ENCODE data around the gene MNT. TPM values are rescaled to one million over a fixed set of nuclear protein-coding genes. Genes with fewer than 3 reads are reported as not detected.

MNT gene
- total RNA-seq, 1 donor from 2014 or later: 32.6 TPM

DNA sequence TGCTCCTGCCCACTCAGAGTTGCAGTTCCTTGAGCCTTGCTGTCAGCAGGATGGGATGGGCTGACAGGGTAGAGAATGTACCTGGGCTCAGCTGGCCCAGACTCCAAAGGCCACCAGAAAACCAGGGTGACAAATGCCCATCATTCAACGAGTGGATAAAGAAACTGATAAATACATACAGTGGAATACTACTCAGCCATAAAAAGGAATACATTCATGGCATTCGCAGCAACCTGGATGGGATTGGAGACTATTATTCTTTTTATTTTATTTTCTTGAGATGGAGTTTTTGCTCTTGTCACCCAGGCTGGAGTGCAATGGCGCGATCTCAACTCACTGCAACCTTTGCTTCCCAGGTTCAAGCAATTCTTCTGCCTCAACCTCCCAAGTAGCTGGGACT is 43.6 kb downstream of the MNT start:
- no peak for ATAC-seq
- Histone ChIP-seq H3K36me3 (peaks cover 9% of the 10 kb centered on the region), H3K4me1 (peaks cover 4% of the 10 kb centered on the region), H3K27ac (no peak overlapping the region), H3K9me3 (no peaks in the 10 kb centered on the region), H3K27me3 (ENCODE audit: low read depth) (no peaks in the 10 kb centered on the region), H3K4me3 (no peak overlapping the region)
- TF ChIP-seq CTCF (IDR thresholded peaks at IDR 0.05): no peak
- DNase-seq: no peak
- intact Hi-C loops (cut with DNase I): no loop called here

DNA sequence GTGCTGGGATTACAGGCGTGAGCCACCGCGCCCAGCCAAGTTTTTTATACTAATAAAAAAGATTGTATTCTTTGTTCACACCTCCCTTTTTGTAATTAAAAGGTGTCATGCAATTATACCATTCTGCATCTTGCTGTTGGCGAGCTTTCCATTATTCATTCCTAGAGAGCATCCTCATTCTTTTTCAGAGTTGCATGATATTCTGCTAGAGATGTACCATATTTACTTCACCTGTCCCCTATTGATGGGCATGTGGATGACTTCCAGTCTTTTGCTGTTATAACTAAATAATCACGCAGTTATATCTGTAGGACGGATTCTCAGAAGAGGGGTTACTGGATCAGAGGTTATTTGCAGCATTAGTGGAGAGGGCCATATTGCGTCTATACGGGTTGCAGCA is 46.5 kb downstream of the MNT start:
- DNase-seq (no peak), ATAC-seq (no peak)
- Histone ChIP-seq H3K4me1 (peaks cover 4% of the 10 kb centered on the region), H3K27me3 (ENCODE audit: low read depth) (no peaks in the 10 kb centered on the region), H3K9me3 (no peaks in the 10 kb centered on the region), H3K27ac (no peak overlapping the region), H3K36me3 (peaks cover 5% of the 10 kb centered on the region), H3K4me3 (no peak overlapping the region)
- intact Hi-C loops (cut with DNase I): no loop called here
- no peak for TF ChIP-seq CTCF (IDR thresholded peaks at IDR 0.05)

DNA sequence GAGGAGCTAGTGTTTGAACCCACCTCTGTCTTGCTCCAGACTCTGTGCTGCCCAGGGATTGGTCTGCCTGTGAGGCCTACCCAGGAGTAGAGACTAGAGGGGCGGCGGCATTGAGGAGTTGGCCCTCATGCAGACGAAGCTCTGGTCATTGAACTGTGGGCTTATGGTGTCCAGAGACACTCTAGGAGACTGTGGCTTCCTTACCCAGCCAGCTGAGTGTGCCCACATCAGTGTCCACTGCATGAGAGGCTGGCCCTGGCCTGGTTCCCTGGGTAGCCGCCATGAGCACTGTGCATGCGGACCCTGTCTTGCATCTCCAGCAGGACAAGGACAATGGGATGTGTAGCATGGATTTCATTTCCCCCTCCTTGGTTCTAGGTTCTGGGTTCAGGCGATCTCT is 49.6 kb downstream of the MNT start:
- intact Hi-C loops (cut with DNase I): no loop called here
- no peak overlapping the region for H3K4me3 ChIP-seq
- TF ChIP-seq CTCF (IDR thresholded peaks at IDR 0.05): no peak
- DNase-seq (peak; percentile 23), ATAC-seq (no peak)
- H3K36me3 ChIP-seq: no peaks in the 10 kb centered on the region
- H3K9me3 ChIP-seq: no peaks in the 10 kb centered on the region
- H3K4me1 ChIP-seq: peaks cover 13% of the 10 kb centered on the region
- H3K27me3 ChIP-seq (ENCODE audit: low read depth): no peaks in the 10 kb centered on the region
- no peak overlapping the region for H3K27ac ChIP-seq

- H3K4me1 ChIP-seq: peaks cover 25% of the 10 kb centered on the region
- DNase-seq: peak; percentile 53
- H3K4me3 ChIP-seq: no peak overlapping the region
- peak overlapping the region; percentile 7 for H3K27ac ChIP-seq
- intact Hi-C loops (cut with DNase I): no loop called here
- no peak for TF ChIP-seq CTCF (IDR thresholded peaks at IDR 0.05)
- no peaks in the 10 kb centered on the region for H3K27me3 ChIP-seq (ENCODE audit: low read depth)
- peak; percentile 38 to 53 for ATAC-seq
- peaks cover 13% of the 10 kb centered on the region for H3K36me3 ChIP-seq
- H3K9me3 ChIP-seq: no peaks in the 10 kb centered on the region
Observed at GRCh38 chr17:2347805-2348685, 52.8 kb downstream of the MNT start.

- intact Hi-C loops (cut with DNase I): no loop called here
- Histone ChIP-seq H3K36me3 (peaks cover 13% of the 10 kb centered on the region), H3K27me3 (ENCODE audit: low read depth) (no peaks in the 10 kb centered on the region), H3K27ac (peak overlapping the region; percentile 28), H3K4me3 (no peak overlapping the region), H3K9me3 (no peaks in the 10 kb centered on the region), H3K4me1 (peaks cover 24% of the 10 kb centered on the region)
- ATAC-seq (peak; percentile 86 to 90), DNase-seq (peak; percentile 60)
- no peak for TF ChIP-seq CTCF (IDR thresholded peaks at IDR 0.05)
Observed at GRCh38 chr17:2346475-2346874, 54.4 kb downstream of the MNT start.
